Psoas muscle (tissue), 8 donors: ENCODE measurements around the gene CLEC11A. TPM values are rescaled to one million over a fixed set of nuclear protein-coding genes. Genes with fewer than 3 reads are reported as not detected.

Experiments used
- ATAC-seq, 4 donors: fragments of 200-7000 bp; cut with Tn5 transposase; one replicate each; pipeline ENCODE4 v1.9.1; 2020; ENCODE audit warnings: moderate library complexity in 3 of 4, mild to moderate bottlenecking in 2 of 4
- DNase-seq, 2 donors: peaks; one replicate each; pipeline ENCODE4 v3.0.0-alpha.2; 2020
- H3K27ac ChIP-seq: fragments of 200-600 bp; one replicate; pipeline ENCODE4 v1.8.0; 2022
- H3K27me3 ChIP-seq, 3 donors: fragments of 200-600 bp in 1 of 3; one replicate each; pipeline versions ENCODE4 v1.6.1 to v1.8.0; 2013 to 2022; ENCODE audit warnings: low read length in 2 of 3, mild to moderate bottlenecking in 2 of 3, moderate library complexity in 1 of 3; ENCODE audit not compliant: insufficient read depth in 3 of 3
- H3K36me3 ChIP-seq, 2 donors: fragments of 200-600 bp in 1 of 2; one replicate each; pipeline versions ENCODE4 v1.6.1 to v1.8.0; 2013 to 2022; ENCODE audit warnings: low read depth in 1 of 2, mild to moderate bottlenecking in 1 of 2, moderate library complexity in 1 of 2; ENCODE audit not compliant: insufficient read depth in 1 of 2
- H3K4me1 ChIP-seq: fragments of 200-600 bp; one replicate; pipeline ENCODE4 v1.8.0; 2022
- H3K4me3 ChIP-seq: fragments of 200-600 bp; one replicate; pipeline ENCODE4 v1.8.0; 2022; ENCODE audit warnings: mild to moderate bottlenecking
- H3K9me3 ChIP-seq: fragments of 200-600 bp; one replicate; pipeline ENCODE4 v1.8.0; 2022
- WGBS, 3 donors: extraction: QIAGEN DNeasy Blood & Tissue Kit; methylation state at CpG; one replicate each; pipeline versions ENCODE4 v1.1.6 to v1.1.7; 2013; 5-methylcytosine and 5-hydroxymethylcytosine counted together
- intact Hi-C, 2 donors: fragments of 100-400 bp; cut with DNase I; formaldehyde crosslinking; loops; one replicate each; pipeline versions ENCODE4 v1.11.0 to v1.14.2; 2022
- polyA plus RNA-seq, 3 donors: library from polyadenylated mRNA; stranded (reverse); fragments of 200-250 nt; gene quantifications; one replicate each; pipeline ENCODE4 v1.2.3, GENCODE V29; 2013
- total RNA-seq, 4 donors: library from RNA; stranded (reverse); fragmentation: NEBNext Ultra II Directional in 2 of 4; extraction: Animal tissue kit (Norgen Biotek cat#: 25700) in 2 of 4; gene quantifications; one replicate each; pipeline versions ENCODE4 v1.2.1 to v1.2.4, GENCODE V29; 2021 to 2023
- TF ChIP-seq, protein P1 (sequence below): fragments of 200-600 bp; IDR thresholded peaks from one replicate; pipeline ENCODE4 v1.8.0; 2022; ENCODE audit warnings: antibody characterized with exemption
- donor health status: healthy with polysubstance abuse.
- donor health status: DM: no; HTN: no; CAD: no; lungs with moderate emphysema.
- donor health status: Bipolar disorder and iron deficiency.
- donor health status: healthy.
- donor health status: DM: yes; HTN: yes; CAD: no.
- donor health status: DM: no; HTN: no; CAD: no.
- donor health status: DM: no; HTN: no; CAD: no.
- donor health status: DM: yes; HTN: yes; CAD: no.

The CLEC11A gene
- total and polyA plus RNA-seq, 7 donors = 0.83 to 4.5 (median 1.7) TPM

- H3K4me1 ChIP-seq = no peaks in the 10 kb centered on the region
- TF ChIP-seq, protein P1, sequence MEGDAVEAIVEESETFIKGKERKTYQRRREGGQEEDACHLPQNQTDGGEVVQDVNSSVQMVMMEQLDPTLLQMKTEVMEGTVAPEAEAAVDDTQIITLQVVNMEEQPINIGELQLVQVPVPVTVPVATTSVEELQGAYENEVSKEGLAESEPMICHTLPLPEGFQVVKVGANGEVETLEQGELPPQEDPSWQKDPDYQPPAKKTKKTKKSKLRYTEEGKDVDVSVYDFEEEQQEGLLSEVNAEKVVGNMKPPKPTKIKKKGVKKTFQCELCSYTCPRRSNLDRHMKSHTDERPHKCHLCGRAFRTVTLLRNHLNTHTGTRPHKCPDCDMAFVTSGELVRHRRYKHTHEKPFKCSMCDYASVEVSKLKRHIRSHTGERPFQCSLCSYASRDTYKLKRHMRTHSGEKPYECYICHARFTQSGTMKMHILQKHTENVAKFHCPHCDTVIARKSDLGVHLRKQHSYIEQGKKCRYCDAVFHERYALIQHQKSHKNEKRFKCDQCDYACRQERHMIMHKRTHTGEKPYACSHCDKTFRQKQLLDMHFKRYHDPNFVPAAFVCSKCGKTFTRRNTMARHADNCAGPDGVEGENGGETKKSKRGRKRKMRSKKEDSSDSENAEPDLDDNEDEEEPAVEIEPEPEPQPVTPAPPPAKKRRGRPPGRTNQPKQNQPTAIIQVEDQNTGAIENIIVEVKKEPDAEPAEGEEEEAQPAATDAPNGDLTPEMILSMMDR = no peak
- no peaks in the 10 kb centered on the region for H3K9me3 ChIP-seq
- peak in 1 of 2 donors; percentile 35 for DNase-seq
- WGBS, 3 donors = 68 to 69% (median 68%) methylated on average over 36 to 47 of the region's 47 CpGs
- no peaks in the 10 kb centered on the region for H3K36me3 ChIP-seq
- no peak overlapping the region for H3K27ac ChIP-seq
- no peak overlapping the region for H3K4me3 ChIP-seq
- intact Hi-C loops = loop anchor here in 1 of 2 donors (5.0 kb wide), 1 partner anchor 79 kb away; no protein-coding TSS in a partner anchor
- peaks cover 0 to 21% (median 6%) of the 10 kb centered on the region in 3 donors for H3K27me3 ChIP-seq
- no peak for ATAC-seq
Observed at GRCh38 chr19:50702871-50703829, 20.0 kb upstream of the CLEC11A start.

GRCh38 chr19:50703915-50704796, 19.0 kb upstream of the CLEC11A start:
- intact Hi-C loops = loop anchor here in 1 of 2 donors (5.0 kb wide), 1 partner anchor 78 kb away; no protein-coding TSS in a partner anchor
- H3K27ac ChIP-seq = no peak overlapping the region
- H3K4me1 ChIP-seq = no peaks in the 10 kb centered on the region
- no peak overlapping the region for H3K4me3 ChIP-seq
- ATAC-seq = no peak
- no peaks in the 10 kb centered on the region for H3K9me3 ChIP-seq
- TF ChIP-seq, protein P1 = no peak
- H3K36me3 ChIP-seq = no peaks in the 10 kb centered on the region
- peak in 1 of 2 donors; percentile 30 for DNase-seq
- H3K27me3 ChIP-seq = peaks cover 0 to 21% (median 6%) of the 10 kb centered on the region in 3 donors
- WGBS, 3 donors = 36 to 41% (median 39%) methylated on average over 19 to 22 of the region's 22 CpGs

GRCh38 chr19:50705422-50706019, 17.6 kb upstream of the CLEC11A start:
- no peaks in the 10 kb centered on the region for H3K4me1 ChIP-seq
- H3K27ac ChIP-seq = no peak overlapping the region
- peak in 1 of 4 donors; percentile 44 for ATAC-seq
- H3K4me3 ChIP-seq = no peak overlapping the region
- intact Hi-C loops = no loop called here
- DNase-seq = no peak
- H3K36me3 ChIP-seq = no peaks in the 10 kb centered on the region
- TF ChIP-seq, protein P1 = peak; percentile 27
- no peaks in the 10 kb centered on the region for H3K9me3 ChIP-seq
- WGBS, 3 donors = 39 to 44% (median 43%) methylated on average over 9 of the region's 9 CpGs
- H3K27me3 ChIP-seq = peaks cover 0 to 25% (median 6%) of the 10 kb centered on the region in 3 donors

DNA sequence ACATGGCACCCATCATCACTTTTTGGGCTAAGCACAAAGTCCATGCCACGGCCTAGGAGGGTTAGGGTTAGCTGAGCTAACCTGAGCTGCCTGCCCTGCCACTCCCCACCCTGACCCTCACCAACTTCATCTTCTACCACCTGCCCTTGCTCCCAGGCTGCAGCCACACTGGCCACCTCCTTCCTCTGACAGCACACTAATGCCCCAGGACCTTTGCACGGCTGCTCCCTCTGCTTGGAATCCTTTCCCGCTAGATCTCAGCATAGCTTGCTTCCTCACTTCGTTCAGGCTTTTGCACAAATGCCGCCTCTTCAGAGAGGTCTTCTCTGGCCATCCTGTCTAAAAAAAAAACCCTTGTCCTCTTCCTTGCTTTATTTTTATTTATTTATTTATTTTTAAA, 16.8 kb upstream of the CLEC11A start:
- ATAC-seq (no peak), DNase-seq (peak in 1 of 2 donors; percentile 15)
- no peak overlapping the region for H3K4me3 ChIP-seq
- no peaks in the 10 kb centered on the region for H3K9me3 ChIP-seq
- peaks cover 0 to 21% (median 6%) of the 10 kb centered on the region in 3 donors for H3K27me3 ChIP-seq
- H3K36me3 ChIP-seq = no peaks in the 10 kb centered on the region
- TF ChIP-seq, protein P1 = no peak
- intact Hi-C loops = no loop called here
- WGBS, 3 donors = 63 to 78% (median 69%) methylated on average over 5 of the region's 5 CpGs
- H3K4me1 ChIP-seq = no peaks in the 10 kb centered on the region
- no peak overlapping the region for H3K27ac ChIP-seq
